Measurements from ENCODE around the gene SAMD5. TPM values are rescaled to one million over a fixed set of nuclear protein-coding genes. Genes with fewer than 3 reads are reported as not detected.

The SAMD5 gene
- polyA plus RNA-seq, 1 experiment: 3.1 TPM

GRCh38 chr6:147509891-147510290, 1.4 kb downstream of the SAMD5 start:
- ChIA-PET CTCF (no interaction called here), POLR2A (no interaction called here)
- Histone ChIP-seq H3K4me3 (ENCODE audit: low read depth, low read length) (peak overlapping the region; percentile 72), H3K9me3 (ENCODE audit: control insufficient read depth, insufficient read depth, low read length) (no peaks in the 10 kb centered on the region), H3K27me3 (ENCODE audit: control insufficient read depth, insufficient read depth, low read length) (peaks cover 34% of the 10 kb centered on the region), H3K27ac (ENCODE audit: low read depth, low read length) (no peak overlapping the region)
- DNase-seq (ENCODE audit: low read depth, low spot score): no peak
- TF ChIP-seq CTCF (IDR thresholded peaks at IDR 0.05; ENCODE audit: low read depth, low read length): no peak

- Histone ChIP-seq H3K27me3 (ENCODE audit: control insufficient read depth, insufficient read depth, low read length) (peaks cover 29% of the 10 kb centered on the region), H3K4me3 (ENCODE audit: low read depth, low read length) (no peak overlapping the region; the same call in 1 of the 2 replicates), H3K27ac (ENCODE audit: low read depth, low read length) (no peak overlapping the region), H3K9me3 (ENCODE audit: control insufficient read depth, insufficient read depth, low read length) (no peaks in the 10 kb centered on the region)
- CTCF ChIA-PET: interaction anchor here (0.6 to 1.1 kb wide), 2 partner anchors 655 to 955 kb away, joined by 3 read pairs; no protein-coding TSS in a partner anchor
- TF ChIP-seq CTCF (IDR thresholded peaks at IDR 0.05; ENCODE audit: low read depth, low read length): no peak
- POLR2A ChIA-PET: no interaction called here
- no peak for DNase-seq (ENCODE audit: low read depth, low spot score)
These were observed 2.6 kb downstream of the SAMD5 start for GRCh38 chr6:147510929-147511590.

- POLR2A ChIA-PET: no interaction called here
- no peak for DNase-seq (ENCODE audit: low read depth, low spot score)
- CTCF ChIA-PET: interaction anchor here (0.6 to 1.0 kb wide), 2 partner anchors 8 to 527 kb away, joined by 3 to 5 read pairs; no protein-coding TSS in a partner anchor
- H3K4me3 ChIP-seq (ENCODE audit: low read depth, low read length): no peak overlapping the region
- H3K27me3 ChIP-seq (ENCODE audit: control insufficient read depth, insufficient read depth, low read length): peaks cover 10% of the 10 kb centered on the region
- no peaks in the 10 kb centered on the region for H3K9me3 ChIP-seq (ENCODE audit: control insufficient read depth, insufficient read depth, low read length)
- TF ChIP-seq CTCF (IDR thresholded peaks at IDR 0.05; ENCODE audit: low read depth, low read length): no peak
- H3K27ac ChIP-seq (ENCODE audit: low read depth, low read length): no peak overlapping the region
These were observed 6.3 kb downstream of the SAMD5 start for GRCh38 chr6:147514831-147515230.

- Histone ChIP-seq H3K4me3 (ENCODE audit: low read depth, low read length) (no peak overlapping the region), H3K27ac (ENCODE audit: low read depth, low read length) (no peak overlapping the region), H3K27me3 (ENCODE audit: control insufficient read depth, insufficient read depth, low read length) (peaks cover 5% of the 10 kb centered on the region), H3K9me3 (ENCODE audit: control insufficient read depth, insufficient read depth, low read length) (no peaks in the 10 kb centered on the region)
- no peak for TF ChIP-seq CTCF (IDR thresholded peaks at IDR 0.05; ENCODE audit: low read depth, low read length)
- no peak for DNase-seq (ENCODE audit: low read depth, low spot score)
- POLR2A ChIA-PET: no interaction called here
- CTCF ChIA-PET: interaction anchor here (0.6 to 1.0 kb wide), 2 partner anchors 8 to 527 kb away, joined by 3 to 5 read pairs; no protein-coding TSS in a partner anchor
These were observed 6.8 kb downstream of the SAMD5 start for GRCh38 chr6:147515327-147515726.

- no peak for DNase-seq (ENCODE audit: low read depth, low spot score)
- Histone ChIP-seq H3K27me3 (ENCODE audit: control insufficient read depth, insufficient read depth, low read length) (no peaks in the 10 kb centered on the region), H3K4me3 (ENCODE audit: low read depth, low read length) (no peak overlapping the region), H3K27ac (ENCODE audit: low read depth, low read length) (no peak overlapping the region), H3K9me3 (ENCODE audit: control insufficient read depth, insufficient read depth, low read length) (no peaks in the 10 kb centered on the region)
- ChIA-PET CTCF (interaction anchor here (0.6 kb wide), 1 partner anchor 10 kb away, joined by 6 read pairs; no protein-coding TSS in a partner anchor), POLR2A (no interaction called here)
- no peak for TF ChIP-seq CTCF (IDR thresholded peaks at IDR 0.05; ENCODE audit: low read depth, low read length)
These were observed 14.1 kb downstream of the SAMD5 start for GRCh38 chr6:147522597-147522996.

All from AG04450 (cell line).